T-helper 9 cell (primary cell): ENCODE data around the gene CTRL.
"Not testable (repeated sequence)": the region's sequence is repeated elsewhere in the genome, so short reads cannot be mapped to it uniquely, and the experiment has no call there.

Source experiments
- DNase-seq: peaks from one replicate; pipeline ENCODE4 v3.0.0-alpha.2; 2020

Gene CTRL

DNA sequence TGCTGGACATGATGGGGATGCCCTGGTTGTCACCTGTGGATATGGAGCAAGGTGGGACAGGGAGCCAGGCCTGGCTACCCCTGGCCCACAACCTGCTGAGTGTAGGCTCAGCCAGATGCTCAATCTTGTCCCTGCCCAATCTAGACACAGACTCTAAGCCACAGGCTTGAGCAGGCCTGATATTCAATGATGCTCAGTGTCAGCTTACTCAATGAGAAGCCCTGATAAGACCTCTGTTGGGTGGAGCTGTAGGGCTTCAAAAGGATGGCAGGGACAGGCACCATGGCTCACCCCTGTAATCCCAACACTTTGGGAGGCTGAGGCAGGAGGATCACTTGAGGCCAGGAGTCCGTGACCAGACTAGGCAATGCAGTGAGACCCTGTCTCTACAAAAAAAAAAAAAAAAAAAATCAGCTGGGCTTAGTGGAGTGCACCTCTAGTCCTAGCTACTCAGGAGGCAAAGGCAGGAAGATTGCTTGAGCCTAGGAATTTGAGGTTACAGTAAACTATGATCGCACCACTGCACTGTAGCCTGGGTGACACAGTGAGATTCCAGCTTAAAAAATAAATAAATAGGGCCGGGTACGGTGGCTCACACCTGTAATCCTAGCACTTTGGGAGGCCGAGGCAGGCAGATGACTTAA, 8.9 kb upstream of the CTRL start:
- DNase-seq: no peak

DNA sequence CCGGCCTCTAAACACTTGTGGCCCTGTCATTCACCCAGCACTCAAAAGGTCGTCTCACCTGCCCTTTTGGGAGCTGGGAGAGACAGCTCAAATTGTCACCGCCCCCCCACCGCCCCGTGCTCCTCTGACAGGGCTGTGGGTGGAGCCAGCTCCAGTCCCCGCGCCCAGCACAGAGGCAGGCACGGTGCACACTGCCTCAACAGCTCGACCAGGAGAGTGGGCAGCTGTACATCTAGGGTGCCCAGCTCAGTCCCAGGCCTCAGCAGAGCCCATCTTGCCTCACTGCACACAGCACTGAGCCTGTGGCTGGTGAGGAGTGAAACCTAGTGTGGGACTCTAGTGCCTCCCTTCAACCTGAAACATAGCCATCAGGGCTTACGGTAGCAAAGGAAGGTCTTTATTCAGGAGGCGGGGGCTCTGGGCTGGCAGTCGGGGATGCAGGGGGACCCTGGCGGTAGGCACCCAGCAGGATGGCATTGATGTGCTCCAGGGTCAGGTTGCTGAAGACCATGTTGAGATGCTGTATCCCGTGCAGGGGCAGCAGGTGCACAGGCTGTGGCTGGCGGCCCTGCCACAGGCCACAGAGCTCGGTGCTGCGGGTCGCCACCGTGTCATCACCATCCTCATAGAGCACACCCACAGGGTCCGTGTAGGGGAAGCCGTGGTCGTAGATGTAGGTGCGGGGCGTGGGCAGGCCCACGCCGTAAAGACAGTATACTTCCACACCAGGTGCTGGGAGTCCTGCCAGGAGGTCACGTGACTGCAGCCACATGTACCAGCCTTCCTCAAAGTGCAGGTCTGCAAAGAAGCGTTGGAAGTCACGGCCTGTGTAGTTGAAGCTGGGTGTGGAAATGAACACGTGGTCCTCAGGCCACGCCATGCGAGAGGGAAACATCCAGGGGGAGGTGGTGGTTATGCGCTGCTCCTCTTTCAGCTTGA, 8.1 kb upstream of the CTRL start:
- no peak for DNase-seq

- DNase-seq: not testable (repeated sequence)
Observed at GRCh38 chr16:67937713-67938112, 6.1 kb upstream of the CTRL start.

DNA sequence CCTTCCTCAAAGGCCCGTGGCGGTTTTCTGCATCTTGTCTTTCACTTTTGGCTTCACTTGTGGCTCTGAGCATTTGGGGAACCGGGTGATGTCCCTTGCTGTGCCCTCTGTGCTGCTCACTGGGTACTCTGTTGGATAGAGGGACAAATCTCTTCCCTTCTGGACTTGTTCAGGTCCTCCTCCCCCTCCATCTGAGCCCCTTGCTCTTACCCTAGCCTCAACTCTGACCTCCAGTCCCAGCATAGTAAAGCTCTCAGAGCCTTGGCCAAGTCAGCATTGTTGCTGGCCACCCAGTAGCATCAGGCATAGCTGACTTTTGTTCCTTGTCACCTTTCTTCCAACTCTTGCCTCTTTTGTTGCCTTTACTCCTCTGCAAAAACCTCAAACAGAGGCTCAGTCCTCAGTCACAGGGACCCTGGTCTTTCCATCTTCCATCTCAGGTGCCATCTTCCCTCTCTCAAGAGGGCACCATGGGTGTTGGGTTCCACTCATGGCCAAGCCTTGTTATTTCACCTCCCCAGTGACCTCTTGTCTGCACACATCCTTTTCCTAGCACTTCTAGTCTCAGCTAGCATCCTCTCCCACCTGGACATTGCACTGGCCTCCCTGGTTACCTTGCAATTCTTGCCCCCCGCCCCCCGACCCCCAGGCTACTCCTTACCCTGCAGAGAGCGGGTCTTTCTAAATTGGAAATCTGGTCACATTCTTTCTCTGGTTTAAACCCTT, 5.4 kb upstream of the CTRL start:
- DNase-seq: peak; percentile 58

- peak; percentile 31 for DNase-seq
Observed at GRCh38 chr16:67936124-67936879, 4.6 kb upstream of the CTRL start, which contains the start of gene PSMB10. PSMB10 (minus strand) TSS chr16:67936850; CDS start chr16:67936749, 101 bp downstream.

- peak; percentile 90 for DNase-seq
Observed at GRCh38 chr16:67935402-67936123, 3.9 kb upstream of the CTRL start.

- DNase-seq: no peak
Observed at GRCh38 chr16:67935101-67935401, 3.4 kb upstream of the CTRL start.

GRCh38 chr16:67934306-67935100, 2.8 kb upstream of the CTRL start:
- DNase-seq: no peak

GRCh38 chr16:67933805-67934204, 2.1 kb upstream of the CTRL start:
- DNase-seq: no peak

GRCh38 chr16:67932462-67932840, 789 bp upstream of the CTRL start:
- DNase-seq: no peak

DNA sequence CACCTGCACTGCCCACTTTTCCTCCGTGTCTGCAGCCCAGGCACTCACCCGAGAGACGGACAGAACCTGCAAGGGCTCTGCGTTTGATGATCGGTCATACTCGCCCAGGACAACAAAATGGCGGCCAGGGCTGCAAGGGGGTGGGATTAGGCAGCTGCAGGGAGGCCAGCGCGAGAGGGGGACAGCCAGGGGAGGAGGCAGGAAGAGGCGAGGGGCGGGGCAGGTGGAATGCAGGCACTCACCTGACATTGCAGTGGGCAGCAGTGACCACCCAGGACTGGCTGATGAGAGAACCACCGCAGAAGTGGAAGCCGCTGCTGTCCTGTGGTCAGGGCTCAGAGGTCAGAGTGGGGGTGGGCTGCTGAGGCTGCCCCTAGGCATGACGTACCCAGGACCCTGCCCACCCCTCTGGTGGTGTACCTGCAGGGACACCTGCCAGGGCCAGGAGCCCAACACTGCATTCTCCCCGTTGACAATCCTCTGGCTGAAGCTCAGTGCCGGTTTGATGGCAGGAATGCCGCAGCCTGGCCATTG, 917 bp downstream of the CTRL start:
- no peak for DNase-seq

- no peak for DNase-seq
Observed at GRCh38 chr16:67930191-67930590, 1.5 kb downstream of the CTRL start.

DNA sequence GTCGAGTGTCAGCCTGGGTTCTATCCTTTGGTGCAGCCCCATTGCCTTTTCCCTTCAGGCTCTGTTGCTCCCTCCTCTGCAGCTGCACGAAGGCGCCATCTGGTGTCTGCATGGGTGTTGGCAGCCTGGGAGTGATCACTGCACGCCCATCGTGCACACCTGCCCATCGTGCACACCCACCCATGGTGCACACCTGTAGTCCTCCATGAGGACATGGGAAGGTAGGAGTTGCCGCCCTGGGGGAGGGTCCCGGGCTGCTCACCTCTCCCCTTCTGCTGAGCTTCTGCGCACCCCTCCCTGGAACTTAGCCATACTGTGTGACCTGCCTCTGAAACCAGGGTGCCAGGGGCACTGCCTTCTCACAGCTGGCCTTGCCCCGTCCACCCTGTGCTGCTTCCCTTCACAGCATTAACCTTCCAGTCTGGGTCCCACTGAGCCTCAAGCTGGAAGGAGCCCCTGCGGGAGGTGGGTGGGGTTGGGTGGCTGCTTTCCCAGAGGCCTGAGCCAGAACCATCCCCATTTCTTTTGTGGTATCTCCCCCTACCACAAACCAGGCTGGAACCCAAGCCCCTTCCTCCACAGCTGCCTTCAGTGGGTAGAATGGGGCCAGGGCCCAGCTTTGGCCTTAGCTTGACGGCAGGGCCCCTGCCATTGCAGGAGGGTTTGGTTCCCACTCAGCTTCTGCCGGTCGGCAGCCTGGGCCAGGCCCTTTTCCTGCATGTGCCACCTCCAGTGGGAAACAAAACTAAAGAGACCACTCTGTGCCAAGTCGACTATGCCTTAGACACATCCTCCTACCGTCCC, 2.9 kb downstream of the CTRL start:
- DNase-seq: peak; percentile 65

GRCh38 chr16:67928147-67928546, 3.5 kb downstream of the CTRL start:
- no peak for DNase-seq

GRCh38 chr16:67927131-67927941, 4.3 kb downstream of the CTRL start:
- DNase-seq: no peak

DNA sequence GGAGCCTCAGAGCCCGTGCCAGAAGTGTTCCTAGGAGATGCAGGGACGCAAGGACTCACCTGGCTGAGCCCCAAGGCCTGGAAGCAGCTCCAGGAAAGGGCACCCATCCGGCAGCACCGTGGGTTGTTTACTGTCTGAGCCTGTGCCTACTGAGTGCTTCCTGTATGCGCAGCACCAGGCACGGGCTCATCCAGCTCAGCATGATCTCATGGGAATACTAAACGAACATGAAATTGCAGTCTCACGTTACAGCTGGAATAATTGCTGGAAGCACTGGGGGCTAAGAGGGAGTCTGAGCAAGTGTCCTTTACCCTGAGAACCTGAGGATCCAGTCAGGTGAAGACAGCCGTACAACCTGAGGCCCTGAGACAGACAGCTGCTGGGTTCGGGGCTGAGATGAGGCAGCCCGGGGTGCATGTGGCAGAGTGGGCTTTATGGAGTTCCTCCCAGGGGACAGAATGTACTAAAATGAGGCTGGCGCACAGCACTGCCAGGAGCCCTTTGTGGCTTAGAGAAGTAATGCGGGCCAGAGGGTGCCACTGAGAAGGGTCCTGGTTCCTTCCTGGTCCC, 5.4 kb downstream of the CTRL start:
- no peak for DNase-seq

DNA sequence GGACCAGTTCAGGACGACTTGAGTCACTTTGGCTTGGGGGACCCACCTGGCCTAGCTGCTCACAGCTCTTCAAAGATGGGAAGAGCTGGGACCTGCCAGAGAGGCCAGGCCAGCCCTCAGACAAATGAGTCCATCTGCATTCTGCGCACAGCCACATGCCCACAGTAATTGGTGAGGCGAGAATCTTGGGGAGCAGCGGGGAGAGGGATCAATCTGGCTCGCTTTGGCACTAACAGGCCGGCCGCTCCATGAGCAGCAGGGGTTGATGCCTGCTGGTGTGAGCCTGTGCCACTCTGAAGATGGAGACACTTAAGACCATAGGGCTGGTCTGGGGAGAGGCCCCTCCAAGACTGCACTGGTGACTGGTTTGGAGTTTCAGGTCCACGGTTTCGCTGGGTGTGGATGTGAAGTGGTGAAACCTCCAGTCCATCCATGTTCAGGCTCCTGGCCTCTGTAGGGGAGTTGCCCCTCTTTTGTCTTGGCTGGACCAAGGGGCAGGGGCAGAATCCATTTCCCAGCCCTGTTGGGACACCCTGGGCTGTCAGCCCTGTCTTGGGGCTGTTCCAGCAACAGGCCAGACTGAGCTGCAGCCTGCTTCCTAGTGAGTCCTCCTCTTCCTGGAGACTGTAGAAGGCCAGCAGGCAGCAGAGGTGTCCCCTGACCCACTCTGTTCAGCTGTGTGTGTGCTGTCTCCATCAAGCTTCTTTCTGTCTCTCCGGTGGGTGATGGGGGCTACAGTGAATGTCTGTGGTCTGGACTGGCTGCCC, 7.3 kb downstream of the CTRL start:
- no peak for DNase-seq
